ENCODE results near the gene PHF8.

Gene PHF8

DNA sequence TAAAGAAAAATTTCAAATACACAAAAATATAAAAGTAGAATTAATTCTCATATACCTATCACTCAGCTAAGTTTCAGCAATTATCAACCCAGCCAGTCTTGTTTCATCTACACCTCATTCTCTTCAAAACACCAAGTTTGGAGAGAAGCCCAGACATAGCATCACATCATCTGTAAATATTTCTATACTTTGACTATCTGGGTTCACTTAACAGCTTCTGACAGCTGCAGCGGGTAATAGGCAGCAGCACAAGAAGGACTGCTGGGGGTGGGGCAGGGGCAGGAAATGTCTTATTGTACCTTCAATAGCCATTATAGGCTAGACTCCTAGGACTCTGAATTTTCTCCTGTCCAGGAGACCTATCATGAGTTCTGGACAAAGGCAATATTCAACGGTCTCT lies 54.1 kb downstream of the PHF8 start:
- H3K4me3 ChIP-seq (ENCODE audit: insufficient read depth, low read length, poor library complexity, severe bottlenecking): no peak overlapping the region
- H2AFZ ChIP-seq (ENCODE audit: low read depth, low read length, severe bottlenecking): no peak overlapping the region
- H3K9ac ChIP-seq (ENCODE audit: low read length): no peak overlapping the region
- H3K9me3 ChIP-seq (ENCODE audit: insufficient read depth, low read length): no peaks in the 10 kb centered on the region
- H3K36me3 ChIP-seq (ENCODE audit: low read length): no peaks in the 10 kb centered on the region
- no peaks in the 10 kb centered on the region for H3K79me2 ChIP-seq (ENCODE audit: insufficient read depth, low read length)
- no peaks in the 10 kb centered on the region for H4K20me1 ChIP-seq (ENCODE audit: low read depth, low read length)
- no peaks in the 10 kb centered on the region for H3F3A ChIP-seq (ENCODE audit: insufficient read depth)
- no peak for TF ChIP-seq EZH2phosphoT487 (conservative IDR thresholded peaks at IDR 0.05; ENCODE audit: low read length)
- TF ChIP-seq, protein P1, sequence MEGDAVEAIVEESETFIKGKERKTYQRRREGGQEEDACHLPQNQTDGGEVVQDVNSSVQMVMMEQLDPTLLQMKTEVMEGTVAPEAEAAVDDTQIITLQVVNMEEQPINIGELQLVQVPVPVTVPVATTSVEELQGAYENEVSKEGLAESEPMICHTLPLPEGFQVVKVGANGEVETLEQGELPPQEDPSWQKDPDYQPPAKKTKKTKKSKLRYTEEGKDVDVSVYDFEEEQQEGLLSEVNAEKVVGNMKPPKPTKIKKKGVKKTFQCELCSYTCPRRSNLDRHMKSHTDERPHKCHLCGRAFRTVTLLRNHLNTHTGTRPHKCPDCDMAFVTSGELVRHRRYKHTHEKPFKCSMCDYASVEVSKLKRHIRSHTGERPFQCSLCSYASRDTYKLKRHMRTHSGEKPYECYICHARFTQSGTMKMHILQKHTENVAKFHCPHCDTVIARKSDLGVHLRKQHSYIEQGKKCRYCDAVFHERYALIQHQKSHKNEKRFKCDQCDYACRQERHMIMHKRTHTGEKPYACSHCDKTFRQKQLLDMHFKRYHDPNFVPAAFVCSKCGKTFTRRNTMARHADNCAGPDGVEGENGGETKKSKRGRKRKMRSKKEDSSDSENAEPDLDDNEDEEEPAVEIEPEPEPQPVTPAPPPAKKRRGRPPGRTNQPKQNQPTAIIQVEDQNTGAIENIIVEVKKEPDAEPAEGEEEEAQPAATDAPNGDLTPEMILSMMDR (IDR thresholded peaks at IDR 0.05; ENCODE audit: insufficient read depth, low read length, poor library complexity, severe bottlenecking): no peak
- no peak overlapping the region for H3K27ac ChIP-seq (ENCODE audit: low read depth, low read length)
- H3K27me3 ChIP-seq (ENCODE audit: low read length): no peaks in the 10 kb centered on the region
- no peaks in the 10 kb centered on the region for H3K9me2 ChIP-seq (replicated peaks; ENCODE audit: insufficient read depth, low read length)
- H3K4me2 ChIP-seq (ENCODE audit: low read depth, low read length, poor library complexity, severe bottlenecking): no peak overlapping the region

DNA sequence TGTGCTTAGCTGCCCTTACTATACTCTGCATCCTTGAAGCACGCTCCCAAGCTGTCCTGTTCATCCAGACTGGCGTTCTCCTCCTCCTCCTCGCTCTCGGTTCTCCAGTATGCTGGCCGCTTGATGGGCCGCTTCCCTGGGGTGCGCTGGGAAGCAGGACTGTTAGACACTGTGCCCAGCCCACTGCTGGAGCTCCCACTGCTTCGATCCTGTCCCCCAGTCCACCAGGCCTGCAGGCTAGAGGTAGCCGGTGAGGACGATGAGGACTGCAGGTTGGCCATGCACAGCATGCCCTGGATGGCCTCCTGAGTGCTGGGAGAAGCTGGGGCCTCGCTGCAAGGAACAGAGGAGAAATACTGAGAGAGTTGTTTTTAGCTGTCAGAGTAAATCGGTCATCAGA lies 59.4 kb downstream of the PHF8 start:
- Histone ChIP-seq H3K79me2 (ENCODE audit: insufficient read depth, low read length) (no peaks in the 10 kb centered on the region), H3K9ac (ENCODE audit: low read length) (no peak overlapping the region), H3K36me3 (ENCODE audit: low read length) (no peaks in the 10 kb centered on the region), H2AFZ (ENCODE audit: low read depth, low read length, severe bottlenecking) (no peak overlapping the region), H3K27ac (ENCODE audit: low read depth, low read length) (no peak overlapping the region), H3K27me3 (ENCODE audit: low read length) (no peaks in the 10 kb centered on the region), H3F3A (ENCODE audit: insufficient read depth) (no peaks in the 10 kb centered on the region), H3K4me2 (ENCODE audit: low read depth, low read length, poor library complexity, severe bottlenecking) (no peak overlapping the region), H3K9me3 (ENCODE audit: insufficient read depth, low read length) (no peaks in the 10 kb centered on the region), H4K20me1 (ENCODE audit: low read depth, low read length) (no peaks in the 10 kb centered on the region), H3K9me2 (replicated peaks; ENCODE audit: insufficient read depth, low read length) (no peaks in the 10 kb centered on the region), H3K4me3 (ENCODE audit: insufficient read depth, low read length, poor library complexity, severe bottlenecking) (no peak overlapping the region)
- TF ChIP-seq, protein P1 (IDR thresholded peaks at IDR 0.05; ENCODE audit: insufficient read depth, low read length, poor library complexity, severe bottlenecking): no peak
- no peak for TF ChIP-seq EZH2phosphoT487 (conservative IDR thresholded peaks at IDR 0.05; ENCODE audit: low read length)

DNA sequence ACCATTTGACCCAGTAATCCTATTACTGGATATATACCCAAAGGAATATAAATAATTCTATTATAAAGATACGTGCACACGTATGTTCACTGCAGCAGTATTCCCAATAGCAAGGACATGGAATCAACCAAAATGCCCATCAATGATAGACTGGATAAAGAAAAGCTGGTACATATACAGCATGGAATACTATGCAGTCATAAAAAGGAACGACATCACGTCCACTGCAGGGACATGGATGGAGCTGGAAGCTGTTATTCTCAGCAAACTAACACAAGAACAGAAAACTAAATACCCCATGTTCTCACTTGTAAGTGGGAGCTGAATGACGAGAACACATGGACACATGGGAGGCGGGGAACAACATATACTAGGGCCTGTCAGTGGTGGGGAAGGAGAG lies 69.7 kb downstream of the PHF8 start:
- H3K27ac ChIP-seq (ENCODE audit: low read depth, low read length): no peak overlapping the region
- H3K4me3 ChIP-seq (ENCODE audit: insufficient read depth, low read length, poor library complexity, severe bottlenecking): no peak overlapping the region
- H3F3A ChIP-seq (ENCODE audit: insufficient read depth): no peaks in the 10 kb centered on the region
- no peaks in the 10 kb centered on the region for H4K20me1 ChIP-seq (ENCODE audit: low read depth, low read length)
- no peak overlapping the region for H2AFZ ChIP-seq (ENCODE audit: low read depth, low read length, severe bottlenecking)
- H3K36me3 ChIP-seq (ENCODE audit: low read length): peaks cover 5% of the 10 kb centered on the region
- H3K9me3 ChIP-seq (ENCODE audit: insufficient read depth, low read length): no peaks in the 10 kb centered on the region
- H3K9ac ChIP-seq (ENCODE audit: low read length): no peak overlapping the region
- no peaks in the 10 kb centered on the region for H3K27me3 ChIP-seq (ENCODE audit: low read length)
- no peaks in the 10 kb centered on the region for H3K9me2 ChIP-seq (replicated peaks; ENCODE audit: insufficient read depth, low read length)
- no peak for TF ChIP-seq EZH2phosphoT487 (conservative IDR thresholded peaks at IDR 0.05; ENCODE audit: low read length)
- TF ChIP-seq, protein P1 (IDR thresholded peaks at IDR 0.05; ENCODE audit: insufficient read depth, low read length, poor library complexity, severe bottlenecking): no peak
- no peaks in the 10 kb centered on the region for H3K79me2 ChIP-seq (ENCODE audit: insufficient read depth, low read length)
- no peak overlapping the region for H3K4me2 ChIP-seq (ENCODE audit: low read depth, low read length, poor library complexity, severe bottlenecking)

Data from SU-DHL-6 (cell line).